Neural progenitor cell (in vitro differentiated cells): ENCODE data around the gene LGALS1. TPM values are rescaled to one million over a fixed set of nuclear protein-coding genes. Genes with fewer than 3 reads are reported as not detected.
A peak's percentile ranks its signal among the peaks of the same experiment; 100 is the strongest.

Experiments used
- DNase-seq: peaks from one replicate; pipeline ENCODE4 v3.0.0-alpha.2; 2016; ENCODE audit warnings: low spot score
- H2AFZ ChIP-seq: fragments of 200-600 bp; sonication (generic); replicated peaks from 2 replicates; pipeline ENCODE4 v1.6.1; 2016; ENCODE audit warnings: antibody characterized with exemption
- H3F3A ChIP-seq: fragments of 200-600 bp; sonication (generic); 2 replicates; pipeline ENCODE4 v1.6.1; 2016; ENCODE audit warnings: antibody characterized with exemption, low read depth
- H3K27ac ChIP-seq: fragments of 200-600 bp; sonication (generic); 2 replicates; pipeline ENCODE4 v1.5.1; 2016; ENCODE audit warnings: mild to moderate bottlenecking
- H3K27me3 ChIP-seq: fragments of 200-600 bp; sonication (generic); 2 replicates; pipeline ENCODE4 v1.6.1; 2016; ENCODE audit warnings: mild to moderate bottlenecking, moderate library complexity
- H3K36me3 ChIP-seq: fragments of 200-600 bp; sonication (generic); 2 replicates; pipeline ENCODE4 v1.5.1; 2016
- H3K4me1 ChIP-seq: fragments of 200-600 bp; sonication (generic); 2 replicates; pipeline ENCODE4 v1.6.1; 2016; ENCODE audit warnings: mixed run types
- H3K4me2 ChIP-seq: fragments of 200-600 bp; sonication (generic); 2 replicates; pipeline ENCODE4 v1.6.1; 2016
- H3K4me3 ChIP-seq: fragments of 200-600 bp; sonication (generic); 2 replicates; pipeline ENCODE4 v1.5.1; 2016
- H3K79me2 ChIP-seq: fragments of 200-600 bp; sonication (generic); 2 replicates; pipeline ENCODE4 v1.6.1; 2016; ENCODE audit warnings: low read depth
- H3K9ac ChIP-seq: fragments of 200-600 bp; sonication (generic); 2 replicates; pipeline ENCODE4 v1.6.1; 2016
- H3K9me3 ChIP-seq: fragments of 200-600 bp; sonication (generic); 2 replicates; pipeline ENCODE4 v1.5.1; 2016; ENCODE audit warnings: low read depth
- H4K20me1 ChIP-seq: fragments of 200-600 bp; sonication (generic); 2 replicates; pipeline ENCODE4 v1.6.1; 2016; ENCODE audit warnings: low read depth
- H3K27ac Mint-ChIP-seq: 3 replicates; pipeline ENCODE4 v1.8.0; 2021; ENCODE audit warnings: mixed read lengths
- H3K27me3 Mint-ChIP-seq: 2 replicates; pipeline ENCODE4 v1.8.0; 2022; ENCODE audit warnings: low read depth, mild to moderate bottlenecking, inconsistent platforms, moderate library complexity, mixed read lengths; ENCODE audit not compliant: insufficient read depth
- H3K36me3 Mint-ChIP-seq: 3 replicates; pipeline ENCODE4 v1.8.0; 2021; ENCODE audit warnings: mixed read lengths
- H3K4me1 Mint-ChIP-seq: 3 replicates; pipeline ENCODE4 v1.8.0; 2021; ENCODE audit warnings: mixed read lengths
- H3K4me3 Mint-ChIP-seq: 3 replicates; pipeline ENCODE4 v1.8.0; 2021; ENCODE audit warnings: mild to moderate bottlenecking, moderate library complexity, mixed read lengths
- H3K9me3 Mint-ChIP-seq: 3 replicates; pipeline ENCODE4 v1.8.0; 2020; ENCODE audit warnings: mixed read lengths
- CTCF ChIP-seq: fragments of 200-600 bp; sonication (generic); IDR thresholded peaks from 2 replicates; pipeline ENCODE4 v1.5.1; 2017; ENCODE audit warnings: antibody characterized with exemption, mild to moderate bottlenecking
- EZH2 ChIP-seq: fragments of 200-600 bp; sonication (generic); IDR thresholded peaks from 2 replicates; pipeline ENCODE4 v1.6.1; 2017; ENCODE audit warnings: antibody characterized with exemption, mild to moderate bottlenecking, moderate library complexity
- EZH2phosphoT487 ChIP-seq: fragments of 200-600 bp; sonication (generic); IDR thresholded peaks from 2 replicates; pipeline ENCODE4 v1.6.1; 2017; ENCODE audit warnings: antibody characterized with exemption
- total RNA-seq: library from RNA; depleted of rRNA; stranded (reverse); fragments of >200 nt; gene quantifications from 2 replicates; pipeline ENCODE4 v1.2.3, GENCODE V29; 2015; ENCODE audit warnings: low replicate concordance

Gene LGALS1
- total RNA-seq, 1 donor from 2014 or later: 14.9 TPM

DNA sequence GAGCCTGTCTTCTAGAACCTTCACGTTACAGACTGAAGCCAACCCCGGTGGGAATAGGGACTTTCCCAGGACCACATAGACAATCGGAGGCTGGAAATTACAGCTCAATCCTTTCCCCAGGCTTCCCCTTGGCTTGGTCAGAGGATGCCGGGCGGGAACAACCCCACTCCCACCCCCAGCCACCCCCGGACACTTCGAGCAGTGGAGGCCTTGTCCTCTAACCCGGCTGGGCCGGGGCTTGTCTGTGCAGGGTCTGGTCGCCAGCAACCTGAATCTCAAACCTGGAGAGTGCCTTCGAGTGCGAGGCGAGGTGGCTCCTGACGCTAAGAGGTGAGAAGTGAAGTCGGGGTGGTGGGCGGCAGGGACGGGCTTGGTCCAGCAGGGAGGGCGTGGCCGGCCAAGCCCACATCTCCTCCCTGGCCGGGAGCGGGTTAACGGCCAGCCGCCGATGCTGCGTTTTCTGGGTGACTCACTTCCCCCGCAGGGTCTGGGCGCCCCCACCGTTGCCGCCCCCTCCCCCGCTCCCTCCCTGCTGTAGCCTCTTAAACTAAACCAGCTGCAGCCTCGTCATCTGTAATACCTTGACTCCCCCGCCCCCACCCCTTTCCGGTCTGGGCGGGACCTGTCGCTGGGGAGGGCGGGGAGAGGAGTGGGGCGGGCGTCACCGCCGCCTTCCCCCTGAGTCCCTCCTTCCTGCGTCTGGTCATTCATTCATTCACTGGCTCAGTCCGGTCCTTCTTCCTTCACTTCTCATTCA is 1.5 kb downstream of the LGALS1 start:
- peak overlapping the region; percentile 53 for H3K4me2 ChIP-seq
- H3K27ac Mint-ChIP-seq: peak overlapping the region; percentile 76
- peaks cover 31% of the 10 kb centered on the region for H3F3A ChIP-seq
- peaks cover 18% of the 10 kb centered on the region for H3K4me1 Mint-ChIP-seq
- no peaks in the 10 kb centered on the region for H3K36me3 ChIP-seq
- peak overlapping the region; percentile 27 for H2AFZ ChIP-seq
- no peak overlapping the region for H3K27ac ChIP-seq
- no peaks in the 10 kb centered on the region for H3K27me3 Mint-ChIP-seq
- H3K4me1 ChIP-seq: no peaks in the 10 kb centered on the region
- H3K4me3 ChIP-seq: peak overlapping the region; percentile 46
- no peaks in the 10 kb centered on the region for H3K79me2 ChIP-seq
- H3K9me3 ChIP-seq: no peaks in the 10 kb centered on the region
- DNase-seq: peak; percentile 85
- TF ChIP-seq CTCF (no peak), EZH2 (no peak), EZH2phosphoT487 (no peak)
- H3K9me3 Mint-ChIP-seq: no peaks in the 10 kb centered on the region
- H3K4me3 Mint-ChIP-seq: peak overlapping the region; percentile 84
- no peak overlapping the region for H3K9ac ChIP-seq
- H4K20me1 ChIP-seq: no peaks in the 10 kb centered on the region
- H3K27me3 ChIP-seq: peaks cover 8% of the 10 kb centered on the region
- no peaks in the 10 kb centered on the region for H3K36me3 Mint-ChIP-seq

DNA sequence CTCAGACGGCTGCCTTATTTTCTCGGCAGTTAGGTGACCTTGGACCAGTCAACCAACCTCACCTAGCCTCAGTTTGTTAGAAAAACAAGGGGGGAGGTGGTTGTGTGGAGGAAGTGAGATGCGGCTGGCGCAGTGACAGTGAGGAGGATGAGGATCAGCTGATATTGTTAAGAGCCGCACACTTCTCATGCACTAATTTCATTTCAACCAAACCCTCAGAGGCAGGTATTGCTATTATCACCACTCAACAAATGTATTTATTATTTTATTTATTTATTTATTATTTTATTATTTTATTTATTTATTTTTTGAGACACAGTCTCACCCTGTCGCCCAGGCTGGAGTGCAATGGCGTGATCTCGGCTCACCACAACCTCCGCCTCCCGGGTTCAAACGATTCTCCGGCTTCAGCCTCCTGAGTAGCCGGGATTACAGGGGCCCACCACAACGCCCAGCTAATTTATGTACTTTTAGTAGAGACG is 2.1 kb downstream of the LGALS1 start:
- H3K9ac ChIP-seq: no peak overlapping the region
- no peak overlapping the region for H3K27ac Mint-ChIP-seq
- H3K36me3 Mint-ChIP-seq: no peaks in the 10 kb centered on the region
- no peaks in the 10 kb centered on the region for H4K20me1 ChIP-seq
- H3K4me1 ChIP-seq: no peaks in the 10 kb centered on the region
- H3K9me3 Mint-ChIP-seq: no peaks in the 10 kb centered on the region
- H3K27ac ChIP-seq: no peak overlapping the region
- H3K36me3 ChIP-seq: no peaks in the 10 kb centered on the region
- H3K4me1 Mint-ChIP-seq: peaks cover 18% of the 10 kb centered on the region
- no peak for TF ChIP-seq EZH2phosphoT487
- TF ChIP-seq EZH2: no peak
- TF ChIP-seq CTCF: no peak
- no peaks in the 10 kb centered on the region for H3K79me2 ChIP-seq
- DNase-seq: no peak
- peak overlapping the region; percentile 84 for H3K4me3 Mint-ChIP-seq
- H2AFZ ChIP-seq: no peak overlapping the region
- peaks cover 8% of the 10 kb centered on the region for H3K27me3 ChIP-seq
- H3F3A ChIP-seq: peaks cover 31% of the 10 kb centered on the region
- peak overlapping the region; percentile 53 for H3K4me2 ChIP-seq
- peak overlapping the region; percentile 46 for H3K4me3 ChIP-seq
- no peaks in the 10 kb centered on the region for H3K27me3 Mint-ChIP-seq
- no peaks in the 10 kb centered on the region for H3K9me3 ChIP-seq

DNA sequence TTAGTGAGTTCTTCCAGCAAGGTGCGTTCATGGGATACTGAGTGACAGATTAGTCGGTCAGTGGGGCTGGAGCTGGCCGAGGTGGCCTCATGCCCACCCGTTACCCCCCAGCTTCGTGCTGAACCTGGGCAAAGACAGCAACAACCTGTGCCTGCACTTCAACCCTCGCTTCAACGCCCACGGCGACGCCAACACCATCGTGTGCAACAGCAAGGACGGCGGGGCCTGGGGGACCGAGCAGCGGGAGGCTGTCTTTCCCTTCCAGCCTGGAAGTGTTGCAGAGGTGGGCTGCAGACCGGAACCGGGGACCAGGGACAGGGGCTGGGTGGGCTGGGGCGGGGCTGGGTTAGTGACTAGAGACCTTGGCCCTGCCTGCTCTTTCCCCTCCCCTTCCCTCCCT is 2.9 kb downstream of the LGALS1 start:
- no peak for DNase-seq
- H3K4me2 ChIP-seq: no peak overlapping the region
- no peaks in the 10 kb centered on the region for H3K4me1 ChIP-seq
- H3K27ac ChIP-seq: no peak overlapping the region
- H3K36me3 ChIP-seq: no peaks in the 10 kb centered on the region
- no peak overlapping the region for H3K27ac Mint-ChIP-seq
- no peaks in the 10 kb centered on the region for H4K20me1 ChIP-seq
- no peak overlapping the region for H3K4me3 ChIP-seq
- no peaks in the 10 kb centered on the region for H3K36me3 Mint-ChIP-seq
- no peaks in the 10 kb centered on the region for H3K9me3 Mint-ChIP-seq
- H3K4me3 Mint-ChIP-seq: peak overlapping the region; percentile 71
- H3K27me3 ChIP-seq: peaks cover 8% of the 10 kb centered on the region
- H3K9ac ChIP-seq: no peak overlapping the region
- TF ChIP-seq EZH2phosphoT487 (no peak), EZH2 (no peak), CTCF (no peak)
- no peak overlapping the region for H2AFZ ChIP-seq
- H3K4me1 Mint-ChIP-seq: peaks cover 18% of the 10 kb centered on the region
- H3K79me2 ChIP-seq: no peaks in the 10 kb centered on the region
- peaks cover 31% of the 10 kb centered on the region for H3F3A ChIP-seq
- H3K9me3 ChIP-seq: no peaks in the 10 kb centered on the region
- H3K27me3 Mint-ChIP-seq: no peaks in the 10 kb centered on the region
